ENCODE data around the gene RPS6KA5. TPM values are rescaled to one million over a fixed set of nuclear protein-coding genes. Genes with fewer than 3 reads are reported as not detected.

RPS6KA5 gene
- total RNA-seq, 1 experiment from 2014 or later, result 3.8 TPM

GRCh38 chr14:90979515-90979914 is 80.9 kb downstream of the RPS6KA5 start:
- H3K27ac ChIP-seq (ENCODE audit: insufficient read length, low read depth, low read length), result no peak overlapping the region
- H3K23me2 ChIP-seq (ENCODE audit: insufficient read length, low read depth, low read length, poor library complexity, severe bottlenecking), result no peaks in the 10 kb centered on the region
- no peak overlapping the region for H2BK12ac ChIP-seq (ENCODE audit: insufficient read length, low read depth, low read length)
- no peak overlapping the region for H3K9ac ChIP-seq (ENCODE audit: extremely low read depth, insufficient read length, low read length)
- no peak overlapping the region for H3K4me2 ChIP-seq (ENCODE audit: insufficient read depth, insufficient read length, low read length)
- H3K79me1 ChIP-seq (ENCODE audit: insufficient read depth, low read depth, low read length, poor library complexity, severe bottlenecking), result no peaks in the 10 kb centered on the region
- no peak overlapping the region for H3K23ac ChIP-seq (ENCODE audit: insufficient read length, low read depth, low read length)
- no peak overlapping the region for H2BK20ac ChIP-seq (ENCODE audit: low read depth, low read length, poor library complexity, severe bottlenecking)
- H3K27me3 ChIP-seq (ENCODE audit: insufficient read depth, low read length), result no peaks in the 10 kb centered on the region
- H4K5ac ChIP-seq (ENCODE audit: insufficient read length, low read depth, low read length), result no peak overlapping the region
- no peak overlapping the region for H4K91ac ChIP-seq (ENCODE audit: insufficient read length, low read depth, low read length)
- H3K9me3 ChIP-seq (ENCODE audit: control insufficient read depth, low read depth, low read length), result no peaks in the 10 kb centered on the region
- H2AK5ac ChIP-seq (ENCODE audit: insufficient read length, low read length), result no peak overlapping the region
- H3K14ac ChIP-seq (ENCODE audit: insufficient read depth, low read length), result no peak overlapping the region
- no peaks in the 10 kb centered on the region for H3K79me2 ChIP-seq (ENCODE audit: insufficient read depth, low read length)
- no peaks in the 10 kb centered on the region for H3K4me1 ChIP-seq (ENCODE audit: insufficient read depth, low read length)
- Mint-ChIP-seq H3K4me1 (no peaks in the 10 kb centered on the region), H3K27me3 (ENCODE audit: low read depth) (no peaks in the 10 kb centered on the region), H3K9me3 (no peaks in the 10 kb centered on the region; a peak in 1 of 5 replicates), H3K4me3 (no peak overlapping the region), H3K27ac (no peak overlapping the region), H3K36me3 (ENCODE audit: insufficient read depth in 1 of 3, low read depth in 3 of 3) (no peaks in the 10 kb centered on the region)
- no peak overlapping the region for H2AFZ ChIP-seq (ENCODE audit: low read length)
- H2BK120ac ChIP-seq (ENCODE audit: low read depth, low read length, poor library complexity, severe bottlenecking), result no peak overlapping the region
- TF ChIP-seq CTCF (conservative IDR thresholded peaks at IDR 0.05), result no peak
- no peak overlapping the region for H3T11ph ChIP-seq (ENCODE audit: low read length)
- H2BK15ac ChIP-seq (ENCODE audit: low read depth, low read length), result no peak overlapping the region
- H4K8ac ChIP-seq (replicated peaks; ENCODE audit: insufficient read length, low read depth, low read length), result no peak overlapping the region
- WGBS (ENCODE audit: extremely low coverage, insufficient read length, low lambda C conversion rate), result no CpG with 5 or more reads among the region's 5 CpGs
- no peak overlapping the region for H3K4ac ChIP-seq (ENCODE audit: low read depth, low read length)
- no peak for DNase-seq
- H2BK5ac ChIP-seq (ENCODE audit: insufficient read length, low read length), result no peak overlapping the region
- H3K56ac ChIP-seq (ENCODE audit: insufficient read length, low read depth, low read length), result no peak overlapping the region
- H4K20me1 ChIP-seq (ENCODE audit: control insufficient read depth, insufficient read depth, insufficient read length), result no peaks in the 10 kb centered on the region
- no peak overlapping the region for H3K18ac ChIP-seq (ENCODE audit: insufficient read length, low read depth, low read length)
